Measurements from ENCODE around the gene MARCHF5.

The MARCHF5 gene

DNA sequence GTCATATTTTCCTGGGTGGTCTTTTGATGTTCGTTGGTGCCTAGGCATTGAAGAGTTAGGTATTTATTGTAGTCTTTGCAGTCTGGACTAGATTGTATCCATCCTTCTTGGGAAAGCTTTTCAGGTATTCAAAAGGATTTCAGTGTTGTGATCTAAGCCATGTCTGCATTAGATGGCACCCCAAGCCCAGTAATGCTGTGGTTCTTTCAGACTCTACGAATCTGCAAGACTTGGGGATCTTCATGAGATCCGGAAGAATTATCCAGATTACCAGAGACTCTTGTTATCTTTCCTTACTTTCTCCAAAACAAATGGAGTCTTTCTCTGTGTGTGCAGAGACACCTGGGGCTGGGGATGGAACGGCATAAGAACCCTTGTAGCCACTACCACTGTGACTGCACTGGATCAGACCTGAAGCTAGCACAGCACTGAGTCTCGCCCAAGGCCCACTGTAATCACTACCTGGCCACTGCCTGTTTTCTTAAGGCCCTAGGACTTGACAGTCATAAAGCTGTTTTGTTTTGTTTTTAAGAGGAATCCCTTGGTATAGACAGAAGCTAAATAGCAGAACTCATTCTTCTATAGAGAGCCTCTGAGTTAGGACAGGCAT, 75.5 kb downstream of the MARCHF5 start:
- TF ChIP-seq FOXP2 (optimal IDR thresholded peaks at IDR 0.05; ENCODE audit: borderline replicate concordance, extremely low read depth, extremely low read length, insufficient read depth): no peak
- no peak for TF ChIP-seq TAF1 (IDR thresholded peaks at IDR 0.05; ENCODE audit: borderline replicate concordance, insufficient read depth, low read length)
- TF ChIP-seq, protein P1, sequence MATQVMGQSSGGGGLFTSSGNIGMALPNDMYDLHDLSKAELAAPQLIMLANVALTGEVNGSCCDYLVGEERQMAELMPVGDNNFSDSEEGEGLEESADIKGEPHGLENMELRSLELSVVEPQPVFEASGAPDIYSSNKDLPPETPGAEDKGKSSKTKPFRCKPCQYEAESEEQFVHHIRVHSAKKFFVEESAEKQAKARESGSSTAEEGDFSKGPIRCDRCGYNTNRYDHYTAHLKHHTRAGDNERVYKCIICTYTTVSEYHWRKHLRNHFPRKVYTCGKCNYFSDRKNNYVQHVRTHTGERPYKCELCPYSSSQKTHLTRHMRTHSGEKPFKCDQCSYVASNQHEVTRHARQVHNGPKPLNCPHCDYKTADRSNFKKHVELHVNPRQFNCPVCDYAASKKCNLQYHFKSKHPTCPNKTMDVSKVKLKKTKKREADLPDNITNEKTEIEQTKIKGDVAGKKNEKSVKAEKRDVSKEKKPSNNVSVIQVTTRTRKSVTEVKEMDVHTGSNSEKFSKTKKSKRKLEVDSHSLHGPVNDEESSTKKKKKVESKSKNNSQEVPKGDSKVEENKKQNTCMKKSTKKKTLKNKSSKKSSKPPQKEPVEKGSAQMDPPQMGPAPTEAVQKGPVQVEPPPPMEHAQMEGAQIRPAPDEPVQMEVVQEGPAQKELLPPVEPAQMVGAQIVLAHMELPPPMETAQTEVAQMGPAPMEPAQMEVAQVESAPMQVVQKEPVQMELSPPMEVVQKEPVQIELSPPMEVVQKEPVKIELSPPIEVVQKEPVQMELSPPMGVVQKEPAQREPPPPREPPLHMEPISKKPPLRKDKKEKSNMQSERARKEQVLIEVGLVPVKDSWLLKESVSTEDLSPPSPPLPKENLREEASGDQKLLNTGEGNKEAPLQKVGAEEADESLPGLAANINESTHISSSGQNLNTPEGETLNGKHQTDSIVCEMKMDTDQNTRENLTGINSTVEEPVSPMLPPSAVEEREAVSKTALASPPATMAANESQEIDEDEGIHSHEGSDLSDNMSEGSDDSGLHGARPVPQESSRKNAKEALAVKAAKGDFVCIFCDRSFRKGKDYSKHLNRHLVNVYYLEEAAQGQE (IDR thresholded peaks at IDR 0.05; ENCODE audit: insufficient read depth in 1 of 2, low read depth in 2 of 2, low read length in 2 of 2): no peak
- TF ChIP-seq SIN3A (IDR thresholded peaks at IDR 0.05; ENCODE audit: borderline replicate concordance, insufficient read depth, low read length): no peak
- no peak for TF ChIP-seq POLR2AphosphoS5 (IDR thresholded peaks at IDR 0.05; ENCODE audit: low read depth, low read length)

DNA sequence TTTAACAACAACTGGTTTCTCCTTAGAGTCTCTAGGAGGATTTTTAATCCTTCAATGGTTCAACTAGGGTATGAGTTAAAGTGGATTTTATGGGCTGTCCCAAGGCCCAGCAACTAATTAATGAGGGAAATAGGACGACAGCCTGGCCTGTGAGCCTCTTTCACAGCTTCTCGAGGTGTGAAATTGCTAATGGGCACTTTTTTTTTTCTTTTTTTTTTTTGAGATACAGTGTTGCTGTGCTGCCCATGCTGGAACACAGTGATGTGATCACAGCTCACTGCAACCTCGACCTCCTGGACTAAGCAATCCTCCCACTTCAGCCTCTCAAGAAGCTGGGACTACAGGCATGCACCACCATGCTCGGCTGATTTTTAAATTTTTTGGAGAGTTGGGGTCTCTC, 87.0 kb downstream of the MARCHF5 start:
- no peak for TF ChIP-seq FOXP2 (optimal IDR thresholded peaks at IDR 0.05; ENCODE audit: borderline replicate concordance, extremely low read depth, extremely low read length, insufficient read depth)
- TF ChIP-seq POLR2AphosphoS5 (IDR thresholded peaks at IDR 0.05; ENCODE audit: low read depth, low read length): no peak
- TF ChIP-seq, protein P1 (IDR thresholded peaks at IDR 0.05; ENCODE audit: insufficient read depth in 1 of 2, low read depth in 2 of 2, low read length in 2 of 2): no peak
- no peak for TF ChIP-seq SIN3A (IDR thresholded peaks at IDR 0.05; ENCODE audit: borderline replicate concordance, insufficient read depth, low read length)
- no peak for TF ChIP-seq TAF1 (IDR thresholded peaks at IDR 0.05; ENCODE audit: borderline replicate concordance, insufficient read depth, low read length)

DNA sequence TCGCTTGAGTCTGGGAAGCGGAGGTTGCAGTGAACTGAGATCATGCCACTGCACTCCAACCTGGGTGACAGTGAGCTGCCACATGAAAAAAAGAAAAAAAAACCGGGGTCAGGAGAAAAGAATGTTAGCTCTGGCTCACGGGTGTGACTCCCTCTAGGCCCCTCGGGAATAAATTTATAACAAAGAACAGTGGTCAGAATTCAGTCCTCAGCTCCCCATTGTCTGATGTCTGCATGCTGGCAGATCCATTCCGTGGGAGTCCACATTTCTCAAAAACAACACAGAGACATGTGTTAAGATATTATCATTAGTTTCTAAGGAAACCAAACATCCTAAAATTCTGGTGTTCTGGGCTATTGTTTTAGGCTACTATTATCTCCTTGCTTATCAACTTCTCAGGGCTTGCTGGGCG, 90.6 kb downstream of the MARCHF5 start:
- TF ChIP-seq POLR2AphosphoS5 (IDR thresholded peaks at IDR 0.05; ENCODE audit: low read depth, low read length): no peak

GRCh38 chr10:92382631-92383030, 91.7 kb downstream of the MARCHF5 start:
- no peak for TF ChIP-seq POLR2AphosphoS5 (IDR thresholded peaks at IDR 0.05; ENCODE audit: low read depth, low read length)
- TF ChIP-seq SIN3A (IDR thresholded peaks at IDR 0.05; ENCODE audit: borderline replicate concordance, insufficient read depth, low read length): no peak
- TF ChIP-seq, protein P1 (IDR thresholded peaks at IDR 0.05; ENCODE audit: insufficient read depth in 1 of 2, low read depth in 2 of 2, low read length in 2 of 2): no peak
- no peak for TF ChIP-seq TAF1 (IDR thresholded peaks at IDR 0.05; ENCODE audit: borderline replicate concordance, insufficient read depth, low read length)
- TF ChIP-seq FOXP2 (optimal IDR thresholded peaks at IDR 0.05; ENCODE audit: borderline replicate concordance, extremely low read depth, extremely low read length, insufficient read depth): no peak

GRCh38 chr10:92384741-92385140, 93.8 kb downstream of the MARCHF5 start:
- TF ChIP-seq, protein P1 (IDR thresholded peaks at IDR 0.05; ENCODE audit: insufficient read depth in 1 of 2, low read depth in 2 of 2, low read length in 2 of 2): no peak
- TF ChIP-seq FOXP2 (optimal IDR thresholded peaks at IDR 0.05; ENCODE audit: borderline replicate concordance, extremely low read depth, extremely low read length, insufficient read depth) (no peak), SIN3A (IDR thresholded peaks at IDR 0.05; ENCODE audit: borderline replicate concordance, insufficient read depth, low read length) (no peak), TAF1 (IDR thresholded peaks at IDR 0.05; ENCODE audit: borderline replicate concordance, insufficient read depth, low read length) (no peak), POLR2AphosphoS5 (IDR thresholded peaks at IDR 0.05; ENCODE audit: low read depth, low read length) (no peak)
